Activated T-helper 9 cell treated with anti-CD3 and anti-CD28 coated beads, Interleukin-2, amount 50 U/mL, for 16 hours (primary cell): ENCODE measurements around the gene MYO1F.
A peak's percentile ranks its signal among the peaks of the same experiment; 100 is the strongest.
"Not testable (repeated sequence)": the region's sequence is repeated elsewhere in the genome, so short reads cannot be mapped to it uniquely, and the experiment has no call there.

Experiments used
- DNase-seq: peaks from one replicate; pipeline ENCODE4 v3.0.0-alpha.2; 2020; ENCODE audit warnings: low read depth

The MYO1F gene

DNA sequence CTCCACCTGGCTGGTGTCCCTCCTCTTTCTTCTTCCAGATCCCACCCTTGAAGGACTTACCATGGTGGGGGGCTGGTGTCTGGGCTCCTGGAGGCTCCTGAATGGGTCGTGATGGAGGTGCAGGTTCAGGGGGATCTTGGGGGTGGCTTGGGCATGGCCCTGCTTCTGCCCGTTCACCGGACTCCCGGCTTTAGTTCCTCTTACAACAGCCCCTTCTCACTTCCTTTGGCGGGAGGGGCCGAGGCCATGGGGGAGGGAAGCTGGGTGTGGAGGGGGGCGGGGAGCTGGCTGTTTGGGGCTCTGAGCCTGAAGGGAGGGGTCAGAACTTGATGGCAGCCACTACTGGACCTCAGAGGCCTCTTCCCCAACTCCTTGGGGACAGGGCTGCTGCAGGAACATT, at the start of gene MYO1F:
Gene MYO1F (minus strand): TSS at position 196 of the 400 bp plus-strand sequence. CDS start 133 bp downstream, at position 63.
- DNase-seq = no peak

- DNase-seq = no peak
Observed at GRCh38 chr19:8626842-8627241, 49.6 kb upstream of the MYO1F start.

- not testable (repeated sequence) for DNase-seq
Observed at GRCh38 chr19:8622886-8623285, 45.6 kb upstream of the MYO1F start.

DNA sequence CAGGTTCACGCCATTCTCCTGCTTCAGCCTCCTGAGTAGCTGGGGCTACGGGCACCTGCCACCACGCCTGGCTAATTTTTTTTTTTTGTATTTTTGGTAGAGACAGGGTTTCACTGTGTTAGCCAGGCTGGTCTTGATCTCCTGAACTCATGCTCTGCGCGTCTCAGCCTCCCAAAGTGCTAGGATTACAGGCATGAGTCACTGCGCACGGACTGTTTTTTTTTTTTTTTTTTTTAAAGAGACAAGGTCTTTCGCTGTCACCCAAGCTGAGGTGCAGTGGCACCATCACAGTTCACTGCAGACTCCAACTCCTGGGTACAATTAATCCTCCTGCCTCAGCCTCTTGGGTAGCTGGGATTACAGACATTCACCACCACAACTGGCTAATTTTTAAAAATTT, 41.5 kb upstream of the MYO1F start:
- no peak for DNase-seq

- no peak for DNase-seq
Observed at GRCh38 chr19:8617984-8618383, 40.7 kb upstream of the MYO1F start.

- not testable (repeated sequence) for DNase-seq
Observed at GRCh38 chr19:8617325-8617724, 40.1 kb upstream of the MYO1F start.

- no peak for DNase-seq
Observed at GRCh38 chr19:8616861-8617260, 39.6 kb upstream of the MYO1F start.

- no peak for DNase-seq
Observed at GRCh38 chr19:8615813-8616596, 38.8 kb upstream of the MYO1F start.

DNA sequence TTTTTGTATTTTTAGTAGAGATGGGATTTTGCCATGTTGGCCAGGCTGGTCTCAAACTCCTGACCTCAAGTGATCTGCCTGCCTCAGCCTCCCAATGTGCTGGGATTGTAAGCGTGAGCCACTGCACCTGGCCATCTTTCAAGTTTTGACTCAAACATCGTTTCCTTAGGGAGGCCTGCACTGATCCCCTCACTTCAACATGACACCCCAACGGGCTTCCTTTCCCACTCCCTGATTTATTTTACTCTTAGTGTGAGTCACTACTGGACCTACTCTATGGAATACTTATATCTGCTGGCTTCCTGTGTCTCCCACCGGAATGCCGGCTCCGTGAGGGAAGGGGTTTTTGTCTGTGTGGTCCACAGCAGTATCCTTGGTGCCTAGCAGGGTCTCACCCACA, 37.8 kb upstream of the MYO1F start:
- no peak for DNase-seq

- DNase-seq = no peak
Observed at GRCh38 chr19:8614455-8614854, 37.2 kb upstream of the MYO1F start.

DNA sequence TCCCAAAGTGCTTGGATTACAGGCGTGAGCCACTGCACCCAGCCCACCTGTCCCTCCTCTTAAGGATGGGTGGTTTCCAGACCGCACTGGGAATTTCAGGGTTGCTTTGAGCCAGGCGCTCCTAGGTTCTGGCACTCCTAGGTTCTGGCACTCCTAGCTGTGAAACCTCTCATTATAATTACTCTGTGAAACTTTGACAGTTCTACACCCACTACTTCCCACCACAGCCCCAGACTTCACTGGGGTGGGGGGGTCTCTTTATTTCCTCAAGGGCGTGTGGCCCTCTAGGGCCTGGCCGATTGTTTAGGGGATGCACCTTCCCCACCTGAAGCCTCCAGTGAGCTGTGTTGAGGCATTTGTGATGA, 35.5 kb upstream of the MYO1F start:
- no peak for DNase-seq

- no peak for DNase-seq
Observed at GRCh38 chr19:8611877-8612806, 34.9 kb upstream of the MYO1F start.

GRCh38 chr19:8611391-8611876, 34.2 kb upstream of the MYO1F start:
- no peak for DNase-seq

DNA sequence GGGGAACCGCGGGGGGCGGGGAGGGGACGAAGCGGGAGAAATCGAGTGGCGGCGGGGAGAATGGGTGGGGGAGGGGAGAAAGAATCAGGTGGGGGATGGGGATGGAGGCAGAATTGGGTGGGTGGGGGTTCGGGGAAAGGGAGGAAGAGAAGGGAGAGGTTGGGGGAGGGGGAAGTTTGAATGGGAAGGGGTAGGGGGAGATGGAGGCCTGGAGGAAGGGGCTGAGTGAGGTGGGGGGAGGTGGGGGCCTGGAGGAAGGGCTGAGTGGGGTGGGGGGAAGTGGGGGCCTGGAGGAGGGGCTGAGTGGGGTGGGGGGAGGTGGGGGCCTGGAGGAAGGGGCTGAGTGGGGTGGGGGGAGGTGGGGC, 33.7 kb upstream of the MYO1F start:
- no peak for DNase-seq

DNA sequence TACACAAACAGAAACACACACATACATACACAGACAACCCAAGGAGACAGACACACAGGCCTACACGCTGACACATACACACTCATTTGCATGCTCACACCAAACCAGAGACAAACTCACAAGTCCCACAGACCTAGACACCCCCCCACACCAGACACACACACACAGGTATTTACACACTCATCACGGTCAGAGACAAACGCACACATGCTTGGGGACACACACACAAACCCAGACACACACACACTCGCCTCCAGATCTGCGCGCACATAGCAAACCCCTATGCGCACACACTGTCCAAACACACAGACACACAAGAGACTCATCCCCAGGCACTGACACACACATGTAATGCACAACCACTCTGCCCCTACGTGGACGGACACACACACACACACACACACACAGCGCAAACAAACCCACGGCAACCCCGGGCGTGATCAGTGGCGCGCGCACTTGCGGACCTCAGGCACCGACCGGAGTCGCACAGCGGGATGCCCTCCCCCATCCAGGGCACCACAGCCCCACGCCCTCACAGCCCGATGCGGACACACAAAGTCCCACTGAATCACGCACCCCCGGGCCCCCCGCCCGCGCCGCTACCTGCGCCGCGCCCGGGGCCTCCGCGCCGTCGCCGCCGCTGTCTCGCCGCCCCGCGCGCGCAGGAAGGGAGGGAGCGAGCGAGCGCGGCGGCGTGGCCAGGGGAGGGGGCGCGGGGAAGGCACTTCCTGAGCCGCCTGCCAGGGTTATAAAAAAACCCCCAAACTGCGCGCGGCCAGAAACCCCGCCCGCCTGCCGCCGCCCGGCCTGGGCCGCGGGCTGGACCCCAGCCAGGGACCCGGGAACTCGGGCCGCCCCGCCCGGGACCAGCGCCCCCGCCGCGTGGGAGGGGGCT, 33.0 kb upstream of the MYO1F start, which contains the start of gene ADAMTS10:
Gene ADAMTS10 (minus strand): TSS at position 675 of the 895 bp plus-strand sequence. CDS start 5,005 bp downstream, outside the sequence.
- DNase-seq = peak; percentile 27

DNA sequence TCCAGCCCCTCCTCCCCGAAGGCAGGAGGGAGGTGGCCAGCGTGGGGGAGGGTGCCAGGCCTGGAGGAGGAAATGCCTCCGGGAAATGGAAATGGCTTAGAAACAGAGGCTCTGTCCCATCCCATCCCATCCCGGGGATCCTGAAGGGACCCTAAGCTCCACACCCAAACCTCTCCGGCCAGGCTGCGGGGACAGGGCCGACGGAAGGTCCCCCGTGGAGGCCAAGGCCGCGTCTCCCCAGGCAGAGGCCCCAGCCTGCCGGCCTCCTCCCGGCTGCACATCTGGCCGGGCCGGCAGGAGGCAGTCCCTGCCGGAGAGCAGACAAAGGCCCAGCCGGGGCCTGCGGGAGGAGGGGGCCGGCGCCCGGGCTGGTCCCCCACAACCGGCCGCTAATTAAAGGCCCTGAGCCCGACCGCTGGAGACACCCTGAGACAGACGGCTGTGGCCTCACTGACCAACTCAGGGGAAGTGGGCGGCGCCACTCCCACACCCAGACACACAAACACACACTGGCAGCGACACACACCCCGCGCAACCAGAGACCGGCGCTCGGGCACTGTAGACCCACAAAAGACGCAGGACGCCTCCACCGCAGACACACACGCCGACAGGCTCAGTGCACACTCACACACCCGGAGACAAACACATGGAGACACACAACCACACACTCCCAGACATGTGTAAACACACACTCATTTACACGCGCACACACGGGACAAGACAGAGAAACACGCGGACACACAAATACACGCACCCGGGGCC, 32.2 kb upstream of the MYO1F start:
- no peak for DNase-seq

- no peak for DNase-seq
Observed at GRCh38 chr19:8608941-8609278, 31.7 kb upstream of the MYO1F start.

- no peak for DNase-seq
Observed at GRCh38 chr19:8607386-8607785, 30.1 kb upstream of the MYO1F start.

DNA sequence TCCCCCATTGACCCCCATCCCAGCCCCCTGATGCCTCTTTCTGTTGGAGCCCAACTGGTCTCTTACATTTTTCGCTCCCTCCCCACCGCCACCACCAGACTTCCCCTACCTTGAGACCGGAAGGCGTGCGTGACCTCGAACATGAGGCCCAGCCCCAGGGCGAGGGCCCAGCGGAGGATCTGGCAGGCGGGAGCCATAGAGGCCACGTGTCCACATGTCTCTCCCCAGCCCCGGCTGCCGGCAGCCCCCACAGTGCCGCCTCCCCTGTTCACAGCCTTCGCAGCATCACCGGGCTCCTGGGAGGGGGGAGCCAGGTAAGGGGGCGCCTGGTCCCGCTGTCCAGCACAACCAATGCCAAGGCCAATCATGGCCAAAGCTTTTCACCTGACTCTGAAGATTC, 28.3 kb upstream of the MYO1F start:
- DNase-seq = no peak

GRCh38 chr19:8601796-8602195, 24.6 kb upstream of the MYO1F start:
- no peak for DNase-seq

GRCh38 chr19:8600816-8601215, 23.6 kb upstream of the MYO1F start:
- DNase-seq = no peak
